ENCODE data around the gene CCDC9B. TPM values are rescaled to one million over a fixed set of nuclear protein-coding genes. Genes with fewer than 3 reads are reported as not detected.
A peak's percentile ranks its signal among the peaks of the same experiment; 100 is the strongest.

Gene CCDC9B
- total RNA-seq, 2 donors from 2014 or later, result 31.8 to 32.2 TPM

GRCh38 chr15:40366457-40367370, 26.0 kb upstream of the CCDC9B start:
- Histone ChIP-seq H3K9me3 (no peaks in the 10 kb centered on the region), H3K36me3 (no peaks in the 10 kb centered on the region), H3K27me3 (no peaks in the 10 kb centered on the region), H3K27ac (peak overlapping the region; percentile 77 to 83), H3K4me1 (peaks cover 0 to 32% of the 10 kb centered on the region in 2 donors), H3K4me3 (no peak overlapping the region)
- DNase-seq (ENCODE audit: low spot score), result no peak
- no peak for TF ChIP-seq CTCF (IDR thresholded peaks at IDR 0.05)

GRCh38 chr15:40365624-40366456, 25.1 kb upstream of the CCDC9B start:
- peak overlapping the region; percentile 77 to 83 for H3K27ac ChIP-seq
- TF ChIP-seq CTCF (IDR thresholded peaks at IDR 0.05), result no peak
- H3K27me3 ChIP-seq, result no peaks in the 10 kb centered on the region
- no peak for DNase-seq (ENCODE audit: low spot score)
- no peak overlapping the region for H3K4me3 ChIP-seq
- H3K9me3 ChIP-seq, result no peaks in the 10 kb centered on the region
- H3K36me3 ChIP-seq, result no peaks in the 10 kb centered on the region
- peaks cover 0 to 32% of the 10 kb centered on the region in 2 donors for H3K4me1 ChIP-seq

GRCh38 chr15:40365016-40365415, 24.3 kb upstream of the CCDC9B start:
- no peak for TF ChIP-seq CTCF (IDR thresholded peaks at IDR 0.05)
- no peaks in the 10 kb centered on the region for H3K36me3 ChIP-seq
- H3K4me1 ChIP-seq, result peaks cover 0 to 32% of the 10 kb centered on the region in 2 donors
- H3K27me3 ChIP-seq, result no peaks in the 10 kb centered on the region
- DNase-seq (ENCODE audit: low spot score), result no peak
- H3K27ac ChIP-seq, result no peak overlapping the region
- no peaks in the 10 kb centered on the region for H3K9me3 ChIP-seq
- H3K4me3 ChIP-seq, result no peak overlapping the region

GRCh38 chr15:40364251-40364650, 23.5 kb upstream of the CCDC9B start:
- Histone ChIP-seq H3K4me3 (no peak overlapping the region), H3K27me3 (no peaks in the 10 kb centered on the region), H3K9me3 (no peaks in the 10 kb centered on the region), H3K4me1 (peaks cover 0 to 32% of the 10 kb centered on the region in 2 donors), H3K36me3 (no peaks in the 10 kb centered on the region), H3K27ac (no peak overlapping the region)
- DNase-seq (ENCODE audit: low spot score), result no peak
- no peak for TF ChIP-seq CTCF (IDR thresholded peaks at IDR 0.05)

GRCh38 chr15:40363611-40364010, 22.9 kb upstream of the CCDC9B start:
- H3K36me3 ChIP-seq, result no peaks in the 10 kb centered on the region
- H3K4me3 ChIP-seq, result no peak overlapping the region
- H3K27me3 ChIP-seq, result no peaks in the 10 kb centered on the region
- H3K27ac ChIP-seq, result no peak overlapping the region
- H3K4me1 ChIP-seq, result peaks cover 0 to 35% of the 10 kb centered on the region in 2 donors
- no peak for TF ChIP-seq CTCF (IDR thresholded peaks at IDR 0.05)
- DNase-seq (ENCODE audit: low spot score), result no peak
- no peaks in the 10 kb centered on the region for H3K9me3 ChIP-seq

Data from right atrium auricular region (tissue), 2 donors.